ENCODE results near the gene SRP14.

- TF ChIP-seq CTCF (IDR thresholded peaks at IDR 0.05) (no peak), POLR2AphosphoS5 (IDR thresholded peaks at IDR 0.05; ENCODE audit: low read depth, low read length) (peak; percentile 88), SIN3A (IDR thresholded peaks at IDR 0.05; ENCODE audit: borderline replicate concordance, insufficient read depth, low read depth, low read length) (peak; percentile 88), TCF7L2 (IDR thresholded peaks at IDR 0.05; ENCODE audit: low read depth, low read length) (peak; percentile 46; the same call in 1 of the 2 replicates)
- TF ChIP-seq, protein P1, sequence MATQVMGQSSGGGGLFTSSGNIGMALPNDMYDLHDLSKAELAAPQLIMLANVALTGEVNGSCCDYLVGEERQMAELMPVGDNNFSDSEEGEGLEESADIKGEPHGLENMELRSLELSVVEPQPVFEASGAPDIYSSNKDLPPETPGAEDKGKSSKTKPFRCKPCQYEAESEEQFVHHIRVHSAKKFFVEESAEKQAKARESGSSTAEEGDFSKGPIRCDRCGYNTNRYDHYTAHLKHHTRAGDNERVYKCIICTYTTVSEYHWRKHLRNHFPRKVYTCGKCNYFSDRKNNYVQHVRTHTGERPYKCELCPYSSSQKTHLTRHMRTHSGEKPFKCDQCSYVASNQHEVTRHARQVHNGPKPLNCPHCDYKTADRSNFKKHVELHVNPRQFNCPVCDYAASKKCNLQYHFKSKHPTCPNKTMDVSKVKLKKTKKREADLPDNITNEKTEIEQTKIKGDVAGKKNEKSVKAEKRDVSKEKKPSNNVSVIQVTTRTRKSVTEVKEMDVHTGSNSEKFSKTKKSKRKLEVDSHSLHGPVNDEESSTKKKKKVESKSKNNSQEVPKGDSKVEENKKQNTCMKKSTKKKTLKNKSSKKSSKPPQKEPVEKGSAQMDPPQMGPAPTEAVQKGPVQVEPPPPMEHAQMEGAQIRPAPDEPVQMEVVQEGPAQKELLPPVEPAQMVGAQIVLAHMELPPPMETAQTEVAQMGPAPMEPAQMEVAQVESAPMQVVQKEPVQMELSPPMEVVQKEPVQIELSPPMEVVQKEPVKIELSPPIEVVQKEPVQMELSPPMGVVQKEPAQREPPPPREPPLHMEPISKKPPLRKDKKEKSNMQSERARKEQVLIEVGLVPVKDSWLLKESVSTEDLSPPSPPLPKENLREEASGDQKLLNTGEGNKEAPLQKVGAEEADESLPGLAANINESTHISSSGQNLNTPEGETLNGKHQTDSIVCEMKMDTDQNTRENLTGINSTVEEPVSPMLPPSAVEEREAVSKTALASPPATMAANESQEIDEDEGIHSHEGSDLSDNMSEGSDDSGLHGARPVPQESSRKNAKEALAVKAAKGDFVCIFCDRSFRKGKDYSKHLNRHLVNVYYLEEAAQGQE (IDR thresholded peaks at IDR 0.05; ENCODE audit: insufficient read depth in 1 of 2, low read depth in 2 of 2, low read length in 1 of 2), result no peak
Observed at GRCh38 chr15:40069178-40070165, 30.5 kb upstream of the SRP14 start.

Measured in Panc1 (cell line).